HepG2 (cell line): ENCODE data around the gene DGKG. TPM values are rescaled to one million over a fixed set of nuclear protein-coding genes. Genes with fewer than 3 reads are reported as not detected.

ENCODE experiments used
- ATAC-seq: fragments of 200-7000 bp; cut with Tn5 transposase; 3 replicates; pipeline ENCODE4 v1.9.1; 2020; ENCODE audit warnings: mild to moderate bottlenecking, moderate library complexity
- BruUV-seq: library from RNA; stranded (reverse); fragments of 400-500 nt; replicated peaks from 2 replicates; lab custom pipeline; 2021; lab: Mats Ljungman, UMichigan
- CTCF ChIA-PET: fragments of 300-600 bp; formaldehyde crosslinking; extraction: SDS; loops from one replicate; lab custom pipeline; 2021; ENCODE audit warnings: low total read pairs, inconsistent platforms, low intra/inter-chr PET ratio; lab: Yijun Ruan, JAX
- POLR2A ChIA-PET: fragments of 350-600 bp; sonication (Branson Sonifier 250); formaldehyde crosslinking; loops from one replicate; lab custom pipeline; 2020; ENCODE audit warnings: antibody characterized with exemption, inconsistent platforms; lab: Yijun Ruan, JAX
- DNase-seq: peaks from one replicate; pipeline ENCODE4 v3.0.0-alpha.2; 2015; ENCODE audit warnings: low spot score
- FAIRE-seq: peaks from 3 replicates; lab custom pipeline; 2011; peaks lifted over from hg19 to GRCh38; lab: Jason Lieb, UNC
- H2AFZ ChIP-seq: one replicate; pipeline ENCODE4 v1.6.1; 2011; ENCODE audit warnings: low read length, inconsistent platforms
- H3K27ac ChIP-seq: fragments of 300-600 bp; 3 replicates; pipeline ENCODE4 v1.8.0; 2011; ENCODE audit warnings: mixed run types, mild to moderate bottlenecking, mixed read lengths, low read length, inconsistent platforms; ENCODE audit not compliant: insufficient read depth; ENCODE audit errors: extremely low read length
- H3K27me3 ChIP-seq, 2 experiments: fragments of 200-600 bp in 1 of 2; 2 replicates in 1 of 2; 3 replicates in 1 of 2; pipeline versions ENCODE4 v1.6.0 to v1.8.0; 2011; ENCODE audit warnings: low read length in 2 of 2, mild to moderate bottlenecking in 2 of 2, moderate library complexity in 2 of 2, inconsistent platforms in 1 of 2; ENCODE audit not compliant: insufficient read depth in 2 of 2, control insufficient read depth in 1 of 2
- H3K36me3 ChIP-seq, 2 experiments: fragments of 200-600 bp in 1 of 2; replicated peaks in 1 of 2; 2 replicates in 1 of 2; 3 replicates in 1 of 2; pipeline versions ENCODE4 v1.5.1 to v1.8.0; 2011; ENCODE audit warnings: low read length in 2 of 2, inconsistent platforms in 1 of 2; ENCODE audit not compliant: insufficient read depth in 2 of 2, control insufficient read depth in 1 of 2
- H3K4me1 ChIP-seq: 2 replicates; pipeline ENCODE4 v1.5.1; 2012; ENCODE audit warnings: low read length, inconsistent platforms; ENCODE audit not compliant: insufficient read depth
- H3K4me2 ChIP-seq: 2 replicates; pipeline ENCODE4 v1.6.0; 2011; ENCODE audit warnings: low read depth, low read length, inconsistent platforms
- H3K4me3 ChIP-seq, 3 experiments: fragments of 200-600 bp in 1 of 3; sonication (generic), shearing (Covaris generic) in 1 of 3; replicated peaks in 1 of 3; 2 replicates each; pipeline ENCODE4 v1.5.1; 2011 to 2016; ENCODE audit warnings: low read length in 3 of 3, inconsistent platforms in 2 of 3, low read depth in 2 of 3, mild to moderate bottlenecking in 2 of 3, control low read depth in 1 of 3, mixed read lengths in 1 of 3; ENCODE audit not compliant: insufficient read depth in 1 of 3
- H3K79me2 ChIP-seq: one replicate; pipeline ENCODE4 v1.6.1; 2011; ENCODE audit warnings: low read length, inconsistent platforms; ENCODE audit not compliant: insufficient read depth
- H3K9ac ChIP-seq: 2 replicates; pipeline ENCODE4 v1.6.0; 2011; ENCODE audit warnings: mild to moderate bottlenecking, low read depth, low read length, inconsistent platforms; ENCODE audit not compliant: insufficient read depth
- H3K9me3 ChIP-seq: 2 replicates; pipeline ENCODE4 v1.5.1; 2012; ENCODE audit warnings: mild to moderate bottlenecking, low read length
- H4K20me1 ChIP-seq: 2 replicates; pipeline ENCODE4 v1.6.0; 2011; ENCODE audit warnings: inconsistent platforms, mild to moderate bottlenecking, low read length, moderate library complexity; ENCODE audit not compliant: insufficient read depth
- BRD4 ChIP-seq: sonication (generic); formaldehyde crosslinking; IDR thresholded peaks from 2 replicates; pipeline ENCODE4 v1.4.0; 2020; ENCODE audit warnings: missing genetic modification reagents
- CEBPB ChIP-seq: IDR thresholded peaks from 2 replicates; pipeline ENCODE4 v1.6.1; 2011; ENCODE audit warnings: low read depth, low read length, improper control_type of control experiment, borderline replicate concordance
- CREB1 ChIP-seq, 2 experiments: fragments of 450-650 bp in 1 of 2; IDR thresholded peaks; 2 replicates each; pipeline ENCODE4 v1.6.1; 2016 to 2017; ENCODE audit warnings: control low read depth in 1 of 2, mild to moderate bottlenecking in 1 of 2, missing compliant biosample characterization in 1 of 2, missing genetic modification characterization in 1 of 2
- YEATS2 ChIP-seq: sonication (generic); formaldehyde crosslinking; IDR thresholded peaks from 2 replicates; pipeline ENCODE4 v1.4.0; 2020; ENCODE audit warnings: missing genetic modification reagents, borderline replicate concordance
- ZBTB46 ChIP-seq: sonication (generic); formaldehyde crosslinking; IDR thresholded peaks from 2 replicates; pipeline ENCODE4 v1.4.0; 2020; ENCODE audit warnings: mild to moderate bottlenecking, missing genetic modification reagents, borderline replicate concordance
- ZFP36L2 ChIP-seq: sonication (generic); formaldehyde crosslinking; IDR thresholded peaks from 2 replicates; pipeline ENCODE4 v1.4.0; 2020; ENCODE audit warnings: missing genetic modification reagents
- ZNF552 ChIP-seq: sonication (generic); formaldehyde crosslinking; IDR thresholded peaks from 2 replicates; pipeline ENCODE4 v1.9.0; 2022; ENCODE audit warnings: missing genetic modification reagents, mild to moderate bottlenecking, borderline replicate concordance
- ZNF713 ChIP-seq: sonication (generic); formaldehyde crosslinking; IDR thresholded peaks from 2 replicates; pipeline ENCODE4 v1.4.0; 2020; ENCODE audit warnings: mild to moderate bottlenecking, missing genetic modification reagents
- WGBS: methylation state at CpG from one replicate; pipeline ENCODE4 v1.1.6; 2017; ENCODE audit warnings: low lambda C conversion rate; 5-methylcytosine and 5-hydroxymethylcytosine counted together
- in situ Hi-C: cut with HindIII; loops from 2 replicates; pipeline ENCODE4 v1.10.0; 2017; ENCODE audit warnings: low pct_unique_long_range_greater_than_20kb; ENCODE audit not compliant: extremely low pct_ligation_motif_present
- intact Hi-C: fragments of 100-400 bp; cut with micrococcal nuclease; formaldehyde crosslinking; loops from one replicate; pipeline ENCODE4 v1.10.0; 2022; ENCODE audit not compliant: unreplicated experiment
- polyA plus RNA-seq, 8 experiments: library from polyadenylated mRNA; depleted of rRNA in 3 of 8; stranded (reverse) in 7 of 8; unstranded in 1 of 8; fragments of >200 nt; fragmentation: Illumina TruSeq in 4 of 8; extraction: Trizol in 4 of 8; gene quantifications; 2 replicates each; pipeline versions ENCODE4 v1.2.1 to v1.2.3, GENCODE V29; 2011 to 2016; ENCODE audit warnings: low read depth in 4 of 8, missing spikeins in 1 of 8, mixed read lengths in 1 of 8; ENCODE audit not compliant: insufficient read depth in 1 of 8
- total RNA-seq, 5 experiments: library from RNA; depleted of rRNA; stranded (reverse); fragments of >200 nt; fragmentation: Illumina TruSeq; extraction: Trizol; gene quantifications; 2 replicates each; pipeline ENCODE4 v1.2.3, GENCODE V29; 2016; ENCODE audit warnings: low read depth in 1 of 5

DGKG gene
- total and polyA plus RNA-seq, 2 of the 13 experiments (the other 11 are each of a cell fraction or from before 2014, with no cell fraction given), result 3.8 to 6.2 TPM

GRCh38 chr3:186362988-186363387 is 954 bp upstream of the DGKG start:
- WGBS, result 27% methylated on average over 10 of the region's 10 CpGs
- CTCF ChIA-PET, result no interaction called here
- Histone ChIP-seq H2AFZ (no peak overlapping the region), H3K4me1 (peaks cover 62% of the 10 kb centered on the region), H3K36me3 (no peaks in the 10 kb centered on the region), H4K20me1 (no peaks in the 10 kb centered on the region), H3K9ac (no peak overlapping the region), H3K9me3 (no peaks in the 10 kb centered on the region), H3K79me2 (no peaks in the 10 kb centered on the region), H3K27me3 (peaks cover 5 to 54% of the 10 kb centered on the region in 2 experiments), H3K27ac (no peak overlapping the region), H3K4me2 (peak overlapping the region; percentile 83), H3K4me3 (no peak overlapping the region)
- ATAC-seq, result no peak
- in situ Hi-C loops (no loop called here), intact Hi-C loops (no loop called here)
- TF ChIP-seq ZBTB46, result no peak
- no peak for TF ChIP-seq ZFP36L2 (CRISPR knock-in tag)
- TF ChIP-seq ZNF552 (CRISPR knock-in tag), result no peak
- peak; percentile 27; the same call in 1 of the 2 replicates for TF ChIP-seq CREB1 (IDR thresholded peaks at IDR 0.05)
- no peak for TF ChIP-seq CREB1 (CRISPR knock-in tag; IDR thresholded peaks at IDR 0.05)
- no peak for TF ChIP-seq CEBPB
- TF ChIP-seq ZNF713 (CRISPR knock-in tag), result no peak
- TF ChIP-seq YEATS2, result no peak
- no peak for TF ChIP-seq BRD4 (CRISPR knock-in tag)
- DNase-seq, result no peak
- POLR2A ChIA-PET, result no interaction called here
- no TSS peak for BruUV-seq
- no peak for FAIRE-seq
